Small intestine (tissue), 7 donors: Measurements from ENCODE around the gene PRODH2. TPM values are rescaled to one million over a fixed set of nuclear protein-coding genes. Genes with fewer than 3 reads are reported as not detected.

Experiments used
- DNase-seq, 2 donors: peaks; one replicate each; pipeline versions ENCODE4 v3.0.0 to v3.0.0-alpha.2; 2013
- FAIRE-seq: peaks from 2 replicates; lab custom pipeline; 2012; peaks lifted over from hg19 to GRCh38; lab: Jason Lieb, UNC
- H3K27ac ChIP-seq, 3 donors: one replicate each; pipeline ENCODE4 v1.5.1; 2013; ENCODE audit warnings: low read length in 2 of 3, mild to moderate bottlenecking in 2 of 3, control low read depth in 1 of 3, inconsistent platforms in 1 of 3, low read depth in 1 of 3, moderate library complexity in 1 of 3
- H3K27me3 ChIP-seq, 3 donors: one replicate each; pipeline ENCODE4 v1.6.1; 2013; ENCODE audit warnings: low read length in 3 of 3, inconsistent platforms in 1 of 3; ENCODE audit not compliant: control insufficient read depth in 3 of 3, insufficient read depth in 3 of 3
- H3K36me3 ChIP-seq, 3 donors: one replicate each; pipeline ENCODE4 v1.6.1; 2013; ENCODE audit warnings: low read length in 3 of 3, inconsistent platforms in 1 of 3, low read depth in 1 of 3, mild to moderate bottlenecking in 1 of 3, moderate library complexity in 1 of 3; ENCODE audit not compliant: control insufficient read depth in 3 of 3, insufficient read depth in 2 of 3
- H3K4me1 ChIP-seq, 3 donors: one replicate each; pipeline ENCODE4 v1.6.1; 2013; ENCODE audit warnings: low read length in 2 of 3, inconsistent platforms in 1 of 3, low read depth in 1 of 3, mild to moderate bottlenecking in 1 of 3, moderate library complexity in 1 of 3; ENCODE audit not compliant: control insufficient read depth in 3 of 3, insufficient read depth in 2 of 3
- H3K4me3 ChIP-seq, 3 donors: one replicate each; pipeline ENCODE4 v1.5.1; 2013; ENCODE audit warnings: low read length in 3 of 3, control low read depth in 1 of 3, inconsistent platforms in 1 of 3, low read depth in 1 of 3, mild to moderate bottlenecking in 1 of 3, moderate library complexity in 1 of 3
- H3K9me3 ChIP-seq, 2 donors: one replicate each; pipeline ENCODE4 v1.6.1; 2013; ENCODE audit warnings: low read depth in 1 of 2, low read length in 1 of 2; ENCODE audit not compliant: control insufficient read depth in 2 of 2, insufficient read depth in 1 of 2
- WGBS, 3 donors: extraction: QIAGEN DNeasy Blood & Tissue Kit; methylation state at CpG; one replicate each; pipeline ENCODE4 v1.1.7; 2013; 5-methylcytosine and 5-hydroxymethylcytosine counted together
- polyA plus RNA-seq, 4 donors: library from polyadenylated mRNA; stranded (reverse) in 3 of 4; unstranded in 1 of 4; fragments of 200-250 nt in 3 of 4; fragments of 120-200 nt in 1 of 4; gene quantifications; one replicate each; pipeline versions ENCODE4 v1.2.1 to v1.2.3, GENCODE V29; 2013
- donor health status: healthy with polysubstance abuse.
- donor health status: control.
- donor health status: control.
- donor health status: Bipolar disorder and iron deficiency.
- donor health status: healthy.

PRODH2 gene
- polyA plus RNA-seq, 4 donors: 0.24 to 0.54 TPM; not detected in 2

- Histone ChIP-seq H3K27me3 (peaks cover 0 to 23% (median 0%) of the 10 kb centered on the region in 3 donors), H3K36me3 (peaks cover 0 to 40% (median 10%) of the 10 kb centered on the region in 3 donors), H3K4me1 (peaks cover 0 to 26% (median 10%) of the 10 kb centered on the region in 3 donors), H3K4me3 (no peak overlapping the region), H3K27ac (no peak overlapping the region), H3K9me3 (no peaks in the 10 kb centered on the region)
- FAIRE-seq (no peak), DNase-seq (no peak)
- whole genome bisulfite sequencing, 3 donors: 89 to 91% (median 90%) methylated on average over 14 of the region's 14 CpGs
Measured at GRCh38 chr19:35751839-35752745, 60.6 kb downstream of the PRODH2 start.

- peaks cover 3 to 20% (median 4%) of the 10 kb centered on the region in 3 donors for H3K4me1 ChIP-seq
- H3K36me3 ChIP-seq: peaks cover 0 to 45% (median 10%) of the 10 kb centered on the region in 3 donors
- H3K9me3 ChIP-seq: no peaks in the 10 kb centered on the region
- H3K4me3 ChIP-seq: no peak overlapping the region
- 91 to 98% (median 97%) methylated on average over 2 to 5 of the region's 5 CpGs for WGBS, 3 donors
- no peak overlapping the region for H3K27ac ChIP-seq
- H3K27me3 ChIP-seq: peaks cover 0 to 5% (median 0%) of the 10 kb centered on the region in 3 donors
- FAIRE-seq (no peak), DNase-seq (no peak)
Measured at GRCh38 chr19:35750167-35750566, 62.5 kb downstream of the PRODH2 start.

Other genes starting within 250 kb of the PRODH2 start
- under 1 TPM in 1 of 4 donors, not detected in 3; 0.36 TPM for gene ATP4A, start 249.2 kb downstream of the PRODH2 start, polyA plus RNA-seq
- not detected for gene PMIS2, start 226.7 kb downstream of the PRODH2 start, polyA plus RNA-seq
- gene HAUS5, start 200.1 kb downstream of the PRODH2 start, polyA plus RNA-seq: 10 to 100 TPM in 1 of 4 donors, 1 to 10 TPM in 2, under 1 TPM in 1; 0.67 to 12.6 (median 5.5) TPM
- gene RBM42, start 183.8 kb downstream of the PRODH2 start, polyA plus RNA-seq: 10 to 100 TPM; 59.7 to 71.5 (median 64.9) TPM
- gene ETV2, start 171.1 kb downstream of the PRODH2 start, polyA plus RNA-seq: 1 to 10 TPM; 2.1 to 7.3 (median 4.2) TPM
- gene COX6B1, start 164.5 kb downstream of the PRODH2 start, polyA plus RNA-seq: 1,000 to 10,000 TPM in 3 of 4 donors, 100 to 1,000 TPM in 1; 326 to 2,391 (median 1,554) TPM
- gene UPK1A, start 146.3 kb downstream of the PRODH2 start, polyA plus RNA-seq: under 1 TPM in 1 of 4 donors, not detected in 3; 0.07 TPM
- gene ZBTB32, start 108.3 kb downstream of the PRODH2 start, polyA plus RNA-seq: under 1 TPM in 2 of 4 donors, not detected in 2; 0.22 to 0.35 TPM
- 10 to 100 TPM; 21.6 to 47.9 (median 26.3) TPM for gene KMT2B, start 94.8 kb downstream of the PRODH2 start, polyA plus RNA-seq
- gene IGFLR1, start 70.4 kb downstream of the PRODH2 start, polyA plus RNA-seq: 10 to 100 TPM in 3 of 4 donors, 1 to 10 TPM in 1; 4.3 to 17.8 (median 12.1) TPM
- gene U2AF1L4, start 67.4 kb downstream of the PRODH2 start, polyA plus RNA-seq: 10 to 100 TPM; 14.6 to 99.7 (median 34.7) TPM
- gene PSENEN, start 67.2 kb downstream of the PRODH2 start, polyA plus RNA-seq: 10 to 100 TPM; 59.7 to 95.9 (median 70.1) TPM
- 10 to 100 TPM in 3 of 4 donors, 1 to 10 TPM in 1; 9.6 to 58.6 (median 26.7) TPM for gene LIN37, start 64.3 kb downstream of the PRODH2 start, polyA plus RNA-seq
- 10 to 100 TPM in 2 of 4 donors, 1 to 10 TPM in 2; 2.0 to 41.7 (median 11.5) TPM for gene HSPB6, start 55.8 kb downstream of the PRODH2 start, polyA plus RNA-seq
- gene PROSER3, start 54.7 kb downstream of the PRODH2 start, polyA plus RNA-seq: 10 to 100 TPM in 2 of 4 donors, 1 to 10 TPM in 2; 1.8 to 15.0 (median 6.2) TPM
- 10 to 100 TPM in 1 of 4 donors, 1 to 10 TPM in 3; 1.1 to 16.2 (median 5.0) TPM for gene ARHGAP33, start 37.3 kb downstream of the PRODH2 start, polyA plus RNA-seq
- gene NPHS1, start 39.7 kb upstream of the PRODH2 start, polyA plus RNA-seq: under 1 TPM in 2 of 4 donors, not detected in 2; 0.06 to 0.52 TPM
- under 1 TPM in 2 of 4 donors, not detected in 2; 0.10 to 0.62 TPM for gene KIRREL2, start 44.1 kb upstream of the PRODH2 start, polyA plus RNA-seq
- 10 to 100 TPM in 1 of 4 donors, 1 to 10 TPM in 2, not detected in 1; 3.6 to 13.8 (median 4.7) TPM for gene APLP1, start 55.7 kb upstream of the PRODH2 start, polyA plus RNA-seq
- 1 to 10 TPM; 5.1 to 7.6 (median 6.4) TPM for gene NFKBID, start 87.7 kb upstream of the PRODH2 start, polyA plus RNA-seq
- gene HCST, start 89.7 kb upstream of the PRODH2 start, polyA plus RNA-seq: 10 to 100 TPM in 2 of 4 donors, 1 to 10 TPM in 2; 2.7 to 17.6 (median 11.0) TPM
- 100 to 1,000 TPM in 1 of 4 donors, 10 to 100 TPM in 3; 15.9 to 128 (median 63.8) TPM for gene TYROBP, start 95.5 kb upstream of the PRODH2 start, polyA plus RNA-seq
- gene LRFN3, start 123.5 kb upstream of the PRODH2 start, polyA plus RNA-seq: 10 to 100 TPM in 2 of 4 donors, 1 to 10 TPM in 2; 3.5 to 11.7 (median 8.7) TPM
- gene SDHAF1, start 182.3 kb upstream of the PRODH2 start, polyA plus RNA-seq: 10 to 100 TPM; 27.8 to 58.4 (median 36.4) TPM
- gene SYNE4, start 196.0 kb upstream of the PRODH2 start, polyA plus RNA-seq: 10 to 100 TPM in 1 of 4 donors, 1 to 10 TPM in 3; 3.0 to 16.0 (median 3.7) TPM
- 10 to 100 TPM; 14.3 to 19.7 (median 15.6) TPM for gene ALKBH6, start 201.4 kb upstream of the PRODH2 start, polyA plus RNA-seq
- gene CLIP3, start 220.0 kb upstream of the PRODH2 start, polyA plus RNA-seq: 1 to 10 TPM in 3 of 4 donors, under 1 TPM in 1; 0.45 to 7.5 (median 4.6) TPM
- 1 to 10 TPM; 5.3 to 8.9 (median 6.6) TPM for gene THAP8, start 241.4 kb upstream of the PRODH2 start, polyA plus RNA-seq
- gene WDR62, start 242.1 kb upstream of the PRODH2 start, polyA plus RNA-seq: 1 to 10 TPM in 2 of 4 donors, under 1 TPM in 2; 0.22 to 5.0 (median 1.4) TPM